HEK293 (cell line): ENCODE results near the gene S100A13.

Experiments used
- CTCF ChIA-PET: fragments of 350-600 bp; formaldehyde crosslinking; extraction: SDS; loops from one replicate; lab custom pipeline; 2021; ENCODE audit warnings: antibody characterized with exemption; lab: Yijun Ruan, JAX
- POLR2A ChIA-PET: fragments of 300-600 bp; formaldehyde crosslinking; extraction: SDS; loops from one replicate; lab custom pipeline; 2020; ENCODE audit warnings: antibody characterized with exemption, inconsistent platforms; lab: Yijun Ruan, JAX
- H3K27ac ChIP-seq: fragments of 200-500 bp; sonication (Bioruptor generic); 2 replicates; pipeline ENCODE4 v1.5.1; 2014; ENCODE audit warnings: low read depth, low read length, control low read depth, inconsistent platforms; ENCODE audit errors: extremely low read depth
- H3K36me3 ChIP-seq, 2 experiments: fragments of 200-500 bp in 1 of 2; sonication (Bioruptor generic) in 1 of 2; 1 replicate in 1 of 2; 2 replicates in 1 of 2; pipeline ENCODE4 v1.5.1; 2014 to 2017; ENCODE audit warnings: inconsistent platforms in 2 of 2, low read length in 2 of 2; ENCODE audit not compliant: control insufficient read depth in 2 of 2, insufficient read depth in 1 of 2
- H3K4me1 ChIP-seq: fragments of 200-500 bp; sonication (Bioruptor generic); 2 replicates; pipeline ENCODE4 v1.5.1; 2014; ENCODE audit warnings: mild to moderate bottlenecking, low read length, inconsistent platforms; ENCODE audit not compliant: control insufficient read depth, insufficient read depth
- H3K4me3 ChIP-seq: 2 replicates; pipeline ENCODE4 v1.5.1; 2011; ENCODE audit warnings: low read depth, mild to moderate bottlenecking, control low read depth, low read length, moderate library complexity
- H3K9me3 ChIP-seq: fragments of 200-500 bp; sonication (Bioruptor generic); 2 replicates; pipeline ENCODE4 v1.5.1; 2014; ENCODE audit warnings: low read depth, low read length, inconsistent platforms; ENCODE audit not compliant: control insufficient read depth, insufficient read depth
- BCL11B ChIP-seq: fragments of 450-650 bp; formaldehyde crosslinking; IDR thresholded peaks from 2 replicates; pipeline ENCODE4 v1.5.1; 2016; ENCODE audit warnings: low read depth, missing biosample characterization, missing genetic modification characterization
- HOXD13 ChIP-seq: sonication (generic); formaldehyde crosslinking; IDR thresholded peaks from 2 replicates; pipeline ENCODE4 v1.8.0; 2022; ENCODE audit warnings: missing genetic modification reagents, borderline replicate concordance
- REST ChIP-seq: fragments of 450-650 bp; formaldehyde crosslinking; IDR thresholded peaks from 2 replicates; pipeline ENCODE4 v1.5.1; 2016; ENCODE audit warnings: missing biosample characterization, missing genetic modification characterization
- ZBTB6 ChIP-seq: fragments of 450-650 bp; formaldehyde crosslinking; IDR thresholded peaks from 2 replicates; pipeline ENCODE4 v1.5.1; 2017; ENCODE audit warnings: missing biosample characterization, missing genetic modification characterization
- ZFP41 ChIP-seq: fragments of 450-650 bp; formaldehyde crosslinking; IDR thresholded peaks from 2 replicates; pipeline ENCODE4 v1.5.1; 2016; ENCODE audit warnings: missing biosample characterization, missing genetic modification characterization, borderline replicate concordance
- ZNF202 ChIP-seq: fragments of 450-650 bp; formaldehyde crosslinking; IDR thresholded peaks from 2 replicates; pipeline ENCODE4 v1.5.1; 2016; ENCODE audit warnings: missing biosample characterization, missing genetic modification characterization, borderline replicate concordance
- ZNF266 ChIP-seq: fragments of 450-650 bp; formaldehyde crosslinking; IDR thresholded peaks from 2 replicates; pipeline ENCODE4 v1.5.1; 2016; ENCODE audit warnings: missing biosample characterization, missing genetic modification characterization, low read depth
- ZNF366 ChIP-seq: fragments of 450-650 bp; formaldehyde crosslinking; conservative IDR thresholded peaks from 2 replicates; pipeline ENCODE4 v1.5.1; 2016; ENCODE audit warnings: missing biosample characterization, missing genetic modification characterization
- ZNF398 ChIP-seq: fragments of 450-650 bp; formaldehyde crosslinking; IDR thresholded peaks from 2 replicates; pipeline ENCODE4 v1.5.1; 2017; ENCODE audit warnings: missing biosample characterization, missing genetic modification characterization
- ZNF423 ChIP-seq: fragments of 450-650 bp; formaldehyde crosslinking; IDR thresholded peaks from 2 replicates; pipeline ENCODE4 v1.5.1; 2016; ENCODE audit warnings: missing biosample characterization, missing genetic modification characterization
- ZNF670 ChIP-seq: fragments of 450-650 bp; formaldehyde crosslinking; IDR thresholded peaks from 2 replicates; pipeline ENCODE4 v1.5.1; 2016; ENCODE audit warnings: missing biosample characterization, missing genetic modification characterization, low read depth
- TF ChIP-seq, protein P1 (sequence below): fragments of 450-650 bp; formaldehyde crosslinking; IDR thresholded peaks from 2 replicates; pipeline ENCODE4 v1.5.1; 2016; ENCODE audit warnings: missing biosample characterization, missing genetic modification characterization, borderline replicate concordance
- TF ChIP-seq, protein P2 (sequence below): fragments of 450-650 bp; formaldehyde crosslinking; IDR thresholded peaks from 2 replicates; pipeline ENCODE4 v1.5.1; 2016; ENCODE audit warnings: missing biosample characterization, missing genetic modification characterization, borderline replicate concordance

The S100A13 gene

DNA sequence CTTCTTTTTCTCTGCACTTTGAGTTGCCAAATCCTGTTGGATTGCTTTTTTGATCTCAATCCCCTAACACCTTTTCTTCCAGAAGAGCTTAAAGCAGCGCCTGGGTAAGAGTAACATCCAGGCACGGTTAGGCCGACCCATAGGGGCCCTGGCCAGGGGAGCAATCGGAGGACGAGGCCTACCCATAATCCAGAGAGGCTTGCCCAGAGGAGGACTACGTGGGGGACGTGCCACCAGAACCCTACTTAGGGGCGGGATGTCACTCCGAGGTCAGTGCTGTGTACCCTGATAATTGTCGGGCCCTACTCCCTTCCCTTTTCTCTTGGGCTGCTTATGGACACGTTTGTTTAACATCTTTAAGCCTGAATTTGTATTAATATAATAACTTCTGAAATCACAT is 14.9 kb upstream of the S100A13 start:
- H3K27ac ChIP-seq: no peak overlapping the region
- CTCF ChIA-PET: interaction anchor here (0.6 to 1.3 kb wide), 4 partner anchors 14 to 130 kb away, joined by 3 to 6 read pairs (median 4); partner anchors contain the start of genes S100A13 and S100A16
- no peaks in the 10 kb centered on the region for H3K4me1 ChIP-seq
- no peak overlapping the region for H3K4me3 ChIP-seq
- H3K9me3 ChIP-seq: no peaks in the 10 kb centered on the region
- peaks cover 67 to 100% of the 10 kb centered on the region in 2 experiments for H3K36me3 ChIP-seq
- POLR2A ChIA-PET: interaction anchor here (3.4 kb wide), 1 partner anchor 8 kb away, joined by 34 read pairs; the partner anchor contains the start of gene CHTOP
- TF ChIP-seq ZNF366 (tag by site-specific recombination) (no peak), BCL11B (tag by site-specific recombination) (no peak), REST (no peak), ZNF398 (no peak), ZNF670 (no peak), ZNF266 (no peak), ZFP41 (no peak), ZBTB6 (tag by site-specific recombination) (no peak), ZNF202 (tag by site-specific recombination) (no peak), ZNF423 (tag by site-specific recombination) (no peak), HOXD13 (CRISPR knock-in tag) (no peak)
- TF ChIP-seq, protein P1, sequence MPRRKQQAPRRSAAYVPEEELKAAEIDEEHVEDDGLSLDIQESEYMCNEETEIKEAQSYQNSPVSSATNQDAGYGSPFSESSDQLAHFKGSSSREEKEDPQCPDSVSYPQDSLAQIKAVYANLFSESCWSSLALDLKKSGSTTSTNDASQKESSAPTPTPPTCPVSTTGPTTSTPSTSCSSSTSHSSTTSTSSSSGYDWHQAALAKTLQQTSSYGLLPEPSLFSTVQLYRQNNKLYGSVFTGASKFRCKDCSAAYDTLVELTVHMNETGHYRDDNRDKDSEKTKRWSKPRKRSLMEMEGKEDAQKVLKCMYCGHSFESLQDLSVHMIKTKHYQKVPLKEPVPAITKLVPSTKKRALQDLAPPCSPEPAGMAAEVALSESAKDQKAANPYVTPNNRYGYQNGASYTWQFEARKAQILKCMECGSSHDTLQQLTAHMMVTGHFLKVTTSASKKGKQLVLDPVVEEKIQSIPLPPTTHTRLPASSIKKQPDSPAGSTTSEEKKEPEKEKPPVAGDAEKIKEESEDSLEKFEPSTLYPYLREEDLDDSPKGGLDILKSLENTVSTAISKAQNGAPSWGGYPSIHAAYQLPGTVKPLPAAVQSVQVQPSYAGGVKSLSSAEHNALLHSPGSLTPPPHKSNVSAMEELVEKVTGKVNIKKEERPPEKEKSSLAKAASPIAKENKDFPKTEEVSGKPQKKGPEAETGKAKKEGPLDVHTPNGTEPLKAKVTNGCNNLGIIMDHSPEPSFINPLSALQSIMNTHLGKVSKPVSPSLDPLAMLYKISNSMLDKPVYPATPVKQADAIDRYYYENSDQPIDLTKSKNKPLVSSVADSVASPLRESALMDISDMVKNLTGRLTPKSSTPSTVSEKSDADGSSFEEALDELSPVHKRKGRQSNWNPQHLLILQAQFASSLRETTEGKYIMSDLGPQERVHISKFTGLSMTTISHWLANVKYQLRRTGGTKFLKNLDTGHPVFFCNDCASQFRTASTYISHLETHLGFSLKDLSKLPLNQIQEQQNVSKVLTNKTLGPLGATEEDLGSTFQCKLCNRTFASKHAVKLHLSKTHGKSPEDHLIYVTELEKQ: no peak
- TF ChIP-seq, protein P2, sequence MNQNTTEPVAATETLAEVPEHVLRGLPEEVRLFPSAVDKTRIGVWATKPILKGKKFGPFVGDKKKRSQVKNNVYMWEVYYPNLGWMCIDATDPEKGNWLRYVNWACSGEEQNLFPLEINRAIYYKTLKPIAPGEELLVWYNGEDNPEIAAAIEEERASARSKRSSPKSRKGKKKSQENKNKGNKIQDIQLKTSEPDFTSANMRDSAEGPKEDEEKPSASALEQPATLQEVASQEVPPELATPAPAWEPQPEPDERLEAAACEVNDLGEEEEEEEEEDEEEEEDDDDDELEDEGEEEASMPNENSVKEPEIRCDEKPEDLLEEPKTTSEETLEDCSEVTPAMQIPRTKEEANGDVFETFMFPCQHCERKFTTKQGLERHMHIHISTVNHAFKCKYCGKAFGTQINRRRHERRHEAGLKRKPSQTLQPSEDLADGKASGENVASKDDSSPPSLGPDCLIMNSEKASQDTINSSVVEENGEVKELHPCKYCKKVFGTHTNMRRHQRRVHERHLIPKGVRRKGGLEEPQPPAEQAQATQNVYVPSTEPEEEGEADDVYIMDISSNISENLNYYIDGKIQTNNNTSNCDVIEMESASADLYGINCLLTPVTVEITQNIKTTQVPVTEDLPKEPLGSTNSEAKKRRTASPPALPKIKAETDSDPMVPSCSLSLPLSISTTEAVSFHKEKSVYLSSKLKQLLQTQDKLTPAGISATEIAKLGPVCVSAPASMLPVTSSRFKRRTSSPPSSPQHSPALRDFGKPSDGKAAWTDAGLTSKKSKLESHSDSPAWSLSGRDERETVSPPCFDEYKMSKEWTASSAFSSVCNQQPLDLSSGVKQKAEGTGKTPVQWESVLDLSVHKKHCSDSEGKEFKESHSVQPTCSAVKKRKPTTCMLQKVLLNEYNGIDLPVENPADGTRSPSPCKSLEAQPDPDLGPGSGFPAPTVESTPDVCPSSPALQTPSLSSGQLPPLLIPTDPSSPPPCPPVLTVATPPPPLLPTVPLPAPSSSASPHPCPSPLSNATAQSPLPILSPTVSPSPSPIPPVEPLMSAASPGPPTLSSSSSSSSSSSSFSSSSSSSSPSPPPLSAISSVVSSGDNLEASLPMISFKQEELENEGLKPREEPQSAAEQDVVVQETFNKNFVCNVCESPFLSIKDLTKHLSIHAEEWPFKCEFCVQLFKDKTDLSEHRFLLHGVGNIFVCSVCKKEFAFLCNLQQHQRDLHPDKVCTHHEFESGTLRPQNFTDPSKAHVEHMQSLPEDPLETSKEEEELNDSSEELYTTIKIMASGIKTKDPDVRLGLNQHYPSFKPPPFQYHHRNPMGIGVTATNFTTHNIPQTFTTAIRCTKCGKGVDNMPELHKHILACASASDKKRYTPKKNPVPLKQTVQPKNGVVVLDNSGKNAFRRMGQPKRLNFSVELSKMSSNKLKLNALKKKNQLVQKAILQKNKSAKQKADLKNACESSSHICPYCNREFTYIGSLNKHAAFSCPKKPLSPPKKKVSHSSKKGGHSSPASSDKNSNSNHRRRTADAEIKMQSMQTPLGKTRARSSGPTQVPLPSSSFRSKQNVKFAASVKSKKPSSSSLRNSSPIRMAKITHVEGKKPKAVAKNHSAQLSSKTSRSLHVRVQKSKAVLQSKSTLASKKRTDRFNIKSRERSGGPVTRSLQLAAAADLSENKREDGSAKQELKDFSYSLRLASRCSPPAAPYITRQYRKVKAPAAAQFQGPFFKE (tag by site-specific recombination): no peak
